IMR-90 (cell line): Measurements from ENCODE around the gene ZCCHC24. TPM values are rescaled to one million over a fixed set of nuclear protein-coding genes. Genes with fewer than 3 reads are reported as not detected.

Source experiments
- ATAC-seq: fragments of 200-7000 bp; cut with Tn5 transposase; 2 replicates; pipeline ENCODE4 v1.9.1; 2020; ENCODE audit warnings: low read depth, mild to moderate bottlenecking, moderate library complexity
- BruUV-seq: library from RNA; stranded (reverse); fragments of 400-500 nt; replicated peaks from 2 replicates; lab custom pipeline; 2021; lab: Mats Ljungman, UMichigan
- CTCF ChIA-PET: fragments of 300-600 bp; formaldehyde crosslinking; extraction: SDS; loops from one replicate; lab custom pipeline; 2021; ENCODE audit warnings: antibody characterized with exemption; lab: Yijun Ruan, JAX
- POLR2A ChIA-PET: fragments of 300-600 bp; sonication (Branson Sonifier 250); formaldehyde crosslinking; loops from one replicate; lab custom pipeline; 2022; ENCODE audit warnings: antibody characterized with exemption; ENCODE audit not compliant: unreplicated experiment; lab: Charles Lee
- DNase-seq: peaks from one replicate; pipeline ENCODE4 v3.0.0; 2013
- H2AFZ ChIP-seq: replicated peaks from 2 replicates; pipeline ENCODE3; 2013; ENCODE audit warnings: low read length, mild to moderate bottlenecking; ENCODE audit not compliant: poor library complexity
- H2AK5ac ChIP-seq: 2 replicates; pipeline ENCODE4 v1.6.1; 2013; ENCODE audit warnings: low read depth, low read length, inconsistent platforms
- H2AK9ac ChIP-seq: replicated peaks from 2 replicates; pipeline ENCODE3; 2013; ENCODE audit warnings: mild to moderate bottlenecking, low read depth, low read length, moderate library complexity; ENCODE audit not compliant: poor library complexity
- H2BK120ac ChIP-seq: 2 replicates; pipeline ENCODE4 v1.6.1; 2013; ENCODE audit warnings: low read depth, low read length, inconsistent platforms
- H2BK15ac ChIP-seq: 3 replicates; pipeline ENCODE4 v1.6.1; 2013; ENCODE audit warnings: low read depth, low read length, inconsistent platforms
- H2BK20ac ChIP-seq: 2 replicates; pipeline ENCODE4 v1.6.1; 2013; ENCODE audit warnings: low read depth, mild to moderate bottlenecking, inconsistent platforms, low read length, moderate library complexity
- H2BK5ac ChIP-seq: 2 replicates; pipeline ENCODE4 v1.6.1; 2013; ENCODE audit warnings: mild to moderate bottlenecking, low read depth, low read length, inconsistent platforms; ENCODE audit not compliant: poor library complexity, severe bottlenecking
- H3K14ac ChIP-seq: replicated peaks from 2 replicates; pipeline ENCODE4 v1.6.1; 2013; ENCODE audit warnings: low read depth, low read length, inconsistent platforms
- H3K18ac ChIP-seq: 2 replicates; pipeline ENCODE4 v1.6.1; 2013; ENCODE audit warnings: low read depth, low read length, control low read depth
- H3K23ac ChIP-seq: 2 replicates; pipeline ENCODE4 v1.6.1; 2013; ENCODE audit warnings: low read depth, low read length, inconsistent platforms
- H3K27ac ChIP-seq: 2 replicates; pipeline ENCODE4 v1.5.1; 2013; ENCODE audit warnings: mild to moderate bottlenecking, control low read depth, low read length; ENCODE audit not compliant: insufficient read depth
- H3K27me3 ChIP-seq: 2 replicates; pipeline ENCODE4 v1.6.1; 2013; ENCODE audit warnings: low read length; ENCODE audit not compliant: control insufficient read depth, insufficient read depth
- H3K36me3 ChIP-seq: 2 replicates; pipeline ENCODE4 v1.6.1; 2013; ENCODE audit warnings: low read length, mixed read lengths; ENCODE audit not compliant: control insufficient read depth, insufficient read depth
- H3K4ac ChIP-seq: 2 replicates; pipeline ENCODE4 v1.6.1; 2013; ENCODE audit warnings: low read depth, low read length, inconsistent platforms
- H3K4me1 ChIP-seq: 2 replicates; pipeline ENCODE4 v1.6.1; 2013; ENCODE audit warnings: low read length, mixed read lengths; ENCODE audit not compliant: control insufficient read depth, insufficient read depth
- H3K4me2 ChIP-seq: 2 replicates; pipeline ENCODE4 v1.6.1; 2013; ENCODE audit warnings: low read depth, mild to moderate bottlenecking, control low read depth, low read length, moderate library complexity
- H3K4me3 ChIP-seq: 2 replicates; pipeline ENCODE4 v1.5.1; 2013; ENCODE audit warnings: low read depth, mild to moderate bottlenecking, control low read depth, low read length, moderate library complexity; ENCODE audit not compliant: insufficient read depth
- H3K56ac ChIP-seq: 2 replicates; pipeline ENCODE4 v1.6.1; 2013; ENCODE audit warnings: low read length, inconsistent platforms; ENCODE audit not compliant: insufficient read depth; ENCODE audit errors: extremely low read depth
- H3K79me1 ChIP-seq, 2 experiments: 2 replicates each; pipeline ENCODE4 v1.6.1; 2013; ENCODE audit warnings: low read length in 2 of 2, inconsistent platforms in 1 of 2, low read depth in 1 of 2
- H3K9ac ChIP-seq: 2 replicates; pipeline ENCODE4 v1.6.1; 2013; ENCODE audit warnings: low read depth, low read length, control low read depth
- H3K9me1 ChIP-seq: 2 replicates; pipeline ENCODE4 v1.6.1; 2013; ENCODE audit warnings: low read length, inconsistent platforms; ENCODE audit not compliant: insufficient read depth
- H3K9me3 ChIP-seq: 2 replicates; pipeline ENCODE4 v1.6.1; 2013; ENCODE audit warnings: low read length; ENCODE audit not compliant: control insufficient read depth, insufficient read depth
- H4K20me1 ChIP-seq: 2 replicates; pipeline ENCODE4 v1.6.1; 2013; ENCODE audit warnings: low read length, inconsistent platforms; ENCODE audit not compliant: insufficient read depth
- H4K5ac ChIP-seq: 2 replicates; pipeline ENCODE4 v1.6.1; 2013; ENCODE audit warnings: mild to moderate bottlenecking, low read depth, low read length, control low read depth
- H4K8ac ChIP-seq, 2 experiments: 2 replicates each; pipeline ENCODE4 v1.6.1; 2013; ENCODE audit warnings: low read depth in 2 of 2, low read length in 2 of 2, control low read depth in 1 of 2, inconsistent platforms in 1 of 2
- H4K91ac ChIP-seq: 2 replicates; pipeline ENCODE4 v1.6.1; 2013; ENCODE audit warnings: low read depth, low read length, inconsistent platforms; ENCODE audit not compliant: insufficient read depth
- BHLHE40 ChIP-seq: fragments of 150-350 bp; IDR thresholded peaks from 2 replicates; pipeline ENCODE4 v1.6.1; 2016; ENCODE audit warnings: mild to moderate bottlenecking, low read depth, low read length
- WGBS, 2 experiments: methylation state at CpG; one replicate each; pipeline versions ENCODE4 v1.1.5 to v1.1.7; 2013; ENCODE audit warnings: missing lambda C conversion rate in 2 of 2; ENCODE audit not compliant: insufficient read length in 1 of 2; ENCODE audit errors: extremely low coverage in 2 of 2; 5-methylcytosine and 5-hydroxymethylcytosine counted together
- dilution Hi-C: fragments of 300-500 bp; cut with HindIII; formaldehyde crosslinking; loops from one replicate; pipeline ENCODE4 v1.14.3; 2018; ENCODE audit warnings: low sequenced_read_pairs; ENCODE audit not compliant: unreplicated experiment
- in situ Hi-C: fragments of 300-500 bp; cut with MboI; formaldehyde crosslinking; loops from 3 replicates; pipeline ENCODE4 v1.14.3; 2019; ENCODE audit warnings: low sequenced_read_pairs, inconsistent platforms, mixed read lengths
- intact Hi-C: fragments of 100-400 bp; cut with micrococcal nuclease; formaldehyde crosslinking; loops from 2 replicates; pipeline ENCODE4 v1.10.0; 2022
- polyA plus RNA-seq, 3 experiments: library from polyadenylated mRNA; depleted of rRNA; stranded (reverse); fragments of >200 nt; gene quantifications; 2 replicates each; pipeline ENCODE4 v1.2.3, GENCODE V29; 2012; ENCODE audit warnings: low replicate concordance in 1 of 3
- total RNA-seq: library from RNA; depleted of rRNA; stranded (reverse); fragments of >200 nt; gene quantifications from 2 replicates; pipeline ENCODE4 v1.2.3, GENCODE V29; 2012

Gene ZCCHC24
- total and polyA plus RNA-seq, 2 of the 4 experiments (the other 2 are of a cell fraction), result 15.1 to 25.9 TPM

- H2BK120ac ChIP-seq, result no peak overlapping the region
- intact Hi-C loops, result no loop called here
- H2AFZ ChIP-seq, result no peak overlapping the region
- H4K5ac ChIP-seq, result no peak overlapping the region
- ChIA-PET CTCF (no interaction called here), POLR2A (no interaction called here)
- no peaks in the 10 kb centered on the region for H3K27me3 ChIP-seq
- no peak overlapping the region for H3K4me2 ChIP-seq
- no peaks in the 10 kb centered on the region for H3K79me1 ChIP-seq
- WGBS, 2 experiments, result 93% methylated on average over 3 of the region's 5 CpGs; no CpG with 5 or more reads in 1 of the 2 experiments
- TF ChIP-seq BHLHE40, result no peak
- DNase-seq (no peak), ATAC-seq (no peak)
- no peak overlapping the region for H3K56ac ChIP-seq
- peak overlapping the region; percentile 67 for H2AK9ac ChIP-seq
- no peaks in the 10 kb centered on the region for H4K20me1 ChIP-seq
- no peak overlapping the region for H3K4ac ChIP-seq
- H3K4me1 ChIP-seq, result peaks cover 2% of the 10 kb centered on the region
- dilution Hi-C loops, result no loop called here
- no peaks in the 10 kb centered on the region for H3K36me3 ChIP-seq
- H2BK20ac ChIP-seq, result no peak overlapping the region
- peak overlapping the region; percentile 48; the same call in 1 of the 2 replicates for H3K14ac ChIP-seq
- no peak overlapping the region for H3K18ac ChIP-seq
- H2BK5ac ChIP-seq, result no peak overlapping the region
- no peak overlapping the region for H3K9ac ChIP-seq
- no peak overlapping the region for H3K27ac ChIP-seq
- H4K8ac ChIP-seq, result no peak overlapping the region
- H3K9me1 ChIP-seq, result 0 out of 2 replicates have a peak, but pooled peaks cover 4% of the 10 kb centered on the region
- no peaks in the 10 kb centered on the region for H3K9me3 ChIP-seq
- no peak overlapping the region for H2BK15ac ChIP-seq
- no TSS peak for BruUV-seq
- H4K91ac ChIP-seq, result no peak overlapping the region
- H2AK5ac ChIP-seq, result no peak overlapping the region
- in situ Hi-C loops, result no loop called here
- H3K4me3 ChIP-seq, result no peak overlapping the region
- no peak overlapping the region for H3K23ac ChIP-seq
These were observed 103.1 kb downstream of the ZCCHC24 start for GRCh38 chr10:79342295-79342761.
